AG08395 (cell line): ENCODE data around the gene SMYD1.

Source experiments
- DNase-seq: peaks from one replicate; pipeline ENCODE4 v3.0.0; 2012; ENCODE audit warnings: mixed read lengths, low spot score

Gene SMYD1

GRCh38 chr2:88088999-88089398 is 21.4 kb downstream of the SMYD1 start:
- no peak for DNase-seq

- DNase-seq = no peak
Measured at GRCh38 chr2:88090446-88091283, 23.0 kb downstream of the SMYD1 start.

GRCh38 chr2:88091943-88092342 is 24.3 kb downstream of the SMYD1 start:
- no peak for DNase-seq

GRCh38 chr2:88092773-88093172 is 25.1 kb downstream of the SMYD1 start:
- no peak for DNase-seq

GRCh38 chr2:88095022-88095421 is 27.4 kb downstream of the SMYD1 start:
- DNase-seq = no peak

GRCh38 chr2:88096708-88097107 is 29.1 kb downstream of the SMYD1 start:
- DNase-seq = no peak

GRCh38 chr2:88097192-88097591 is 29.6 kb downstream of the SMYD1 start:
- no peak for DNase-seq

GRCh38 chr2:88097891-88098557 is 30.4 kb downstream of the SMYD1 start:
- no peak for DNase-seq

- DNase-seq = no peak
Measured at GRCh38 chr2:88098558-88098900, 30.9 kb downstream of the SMYD1 start.

GRCh38 chr2:88099798-88100488 is 32.3 kb downstream of the SMYD1 start:
- no peak for DNase-seq

GRCh38 chr2:88100489-88100858 is 32.8 kb downstream of the SMYD1 start:
- DNase-seq = no peak

- no peak for DNase-seq
Measured at GRCh38 chr2:88108796-88109195, 41.2 kb downstream of the SMYD1 start.

- DNase-seq = no peak
Measured at GRCh38 chr2:88110830-88111229, 43.2 kb downstream of the SMYD1 start.

- DNase-seq = no peak
Measured at GRCh38 chr2:88113069-88113468, 45.4 kb downstream of the SMYD1 start.

- no peak for DNase-seq
Measured at GRCh38 chr2:88114889-88115288, 47.3 kb downstream of the SMYD1 start.

GRCh38 chr2:88115825-88116518 is 48.3 kb downstream of the SMYD1 start:
- DNase-seq = no peak

GRCh38 chr2:88116669-88117432 is 49.2 kb downstream of the SMYD1 start:
- DNase-seq = no peak

- no peak for DNase-seq
Measured at GRCh38 chr2:88117973-88118372, 50.3 kb downstream of the SMYD1 start.

GRCh38 chr2:88121678-88122077 is 54.1 kb downstream of the SMYD1 start:
- DNase-seq = no peak

GRCh38 chr2:88122141-88122884 is 54.7 kb downstream of the SMYD1 start:
- no peak for DNase-seq
